H9 (cell line): ENCODE measurements around the gene DHX40. TPM values are rescaled to one million over a fixed set of nuclear protein-coding genes. Genes with fewer than 3 reads are reported as not detected.

Experiments
- DNase-seq: peaks from one replicate; pipeline ENCODE4 v3.0.0-alpha.2; 2017
- H2AFZ ChIP-seq: one replicate; pipeline ENCODE4 v1.6.1; 2013; ENCODE audit warnings: mild to moderate bottlenecking, low read length, control low read depth, moderate library complexity
- H2AK5ac ChIP-seq: 2 replicates; pipeline ENCODE4 v1.6.1; 2013; ENCODE audit warnings: low read length, control low read depth, mixed read lengths; ENCODE audit not compliant: insufficient read length
- H2BK120ac ChIP-seq: one replicate; pipeline ENCODE4 v1.6.1; 2013; ENCODE audit warnings: low read depth, mild to moderate bottlenecking, low read length, control low read depth, inconsistent platforms; ENCODE audit not compliant: poor library complexity, severe bottlenecking
- H2BK12ac ChIP-seq: 2 replicates; pipeline ENCODE4 v1.6.1; 2013; ENCODE audit warnings: low read length, control low read depth, mixed read lengths, low read depth; ENCODE audit not compliant: insufficient read length
- H2BK15ac ChIP-seq: 2 replicates; pipeline ENCODE4 v1.6.1; 2013; ENCODE audit warnings: low read depth, low read length, control low read depth
- H2BK20ac ChIP-seq: one replicate; pipeline ENCODE4 v1.6.1; 2013; ENCODE audit warnings: low read depth, mild to moderate bottlenecking, low read length, control low read depth, inconsistent platforms; ENCODE audit not compliant: poor library complexity, severe bottlenecking
- H2BK5ac ChIP-seq: 2 replicates; pipeline ENCODE4 v1.6.1; 2013; ENCODE audit warnings: low read length, control low read depth, mixed read lengths; ENCODE audit not compliant: insufficient read length
- H3K14ac ChIP-seq: 2 replicates; pipeline ENCODE4 v1.6.1; 2013; ENCODE audit warnings: low read length, control low read depth; ENCODE audit not compliant: insufficient read depth
- H3K18ac ChIP-seq: 2 replicates; pipeline ENCODE4 v1.6.1; 2013; ENCODE audit warnings: low read depth, mild to moderate bottlenecking, mixed read lengths, low read length, control low read depth; ENCODE audit not compliant: insufficient read length
- H3K23ac ChIP-seq: 2 replicates; pipeline ENCODE4 v1.6.1; 2013; ENCODE audit warnings: low read length, control low read depth, mixed read lengths, low read depth; ENCODE audit not compliant: insufficient read length
- H3K23me2 ChIP-seq: 2 replicates; pipeline ENCODE4 v1.6.1; 2013; ENCODE audit warnings: low read depth, mild to moderate bottlenecking, mixed read lengths, low read length, control low read depth; ENCODE audit not compliant: insufficient read length, poor library complexity, severe bottlenecking
- H3K27ac ChIP-seq: 2 replicates; pipeline ENCODE4 v1.5.1; 2013; ENCODE audit warnings: low read length, control low read depth, mixed read lengths, low read depth; ENCODE audit not compliant: insufficient read length
- H3K27me3 ChIP-seq: 2 replicates; pipeline ENCODE4 v1.6.1; 2013; ENCODE audit warnings: low read length, control low read depth, inconsistent platforms; ENCODE audit not compliant: insufficient read depth
- H3K4ac ChIP-seq: 2 replicates; pipeline ENCODE4 v1.6.1; 2013; ENCODE audit warnings: low read depth, mild to moderate bottlenecking, control low read depth, inconsistent platforms, low read length, moderate library complexity
- H3K4me1 ChIP-seq: 2 replicates; pipeline ENCODE4 v1.6.1; 2013; ENCODE audit warnings: low read length, control low read depth, inconsistent platforms; ENCODE audit not compliant: insufficient read depth
- H3K4me2 ChIP-seq: 2 replicates; pipeline ENCODE4 v1.6.1; 2013; ENCODE audit warnings: low read length, control low read depth, mixed read lengths; ENCODE audit not compliant: insufficient read length, insufficient read depth
- H3K56ac ChIP-seq: 2 replicates; pipeline ENCODE4 v1.6.1; 2013; ENCODE audit warnings: low read depth, mild to moderate bottlenecking, mixed read lengths, low read length, control low read depth; ENCODE audit not compliant: insufficient read length
- H3K79me1 ChIP-seq: 2 replicates; pipeline ENCODE4 v1.6.1; 2013; ENCODE audit warnings: low read depth, mild to moderate bottlenecking, moderate library complexity, low read length, control low read depth, inconsistent platforms; ENCODE audit not compliant: insufficient read depth, poor library complexity, severe bottlenecking
- H3K79me2 ChIP-seq: 2 replicates; pipeline ENCODE4 v1.6.1; 2013; ENCODE audit warnings: low read length, control low read depth, inconsistent platforms; ENCODE audit not compliant: insufficient read depth
- H3K9ac ChIP-seq: 2 replicates; pipeline ENCODE4 v1.6.1; 2013; ENCODE audit warnings: low read length, control low read depth, mixed read lengths; ENCODE audit not compliant: insufficient read length; ENCODE audit errors: extremely low read depth
- H3K9me3 ChIP-seq: one replicate; pipeline ENCODE4 v1.6.1; 2013; ENCODE audit warnings: low read depth, low read length, inconsistent platforms; ENCODE audit not compliant: control insufficient read depth
- H3T11ph ChIP-seq: one replicate; pipeline ENCODE4 v1.6.1; 2013; ENCODE audit warnings: mild to moderate bottlenecking, low read length, control low read depth, inconsistent platforms
- H4K20me1 ChIP-seq: one replicate; pipeline ENCODE4 v1.6.1; 2013; ENCODE audit not compliant: control insufficient read depth, insufficient read length, insufficient read depth
- H4K5ac ChIP-seq: 2 replicates; pipeline ENCODE4 v1.6.1; 2013; ENCODE audit warnings: low read depth, mild to moderate bottlenecking, mixed read lengths, low read length, control low read depth; ENCODE audit not compliant: insufficient read length
- H4K8ac ChIP-seq: replicated peaks from 2 replicates; pipeline ENCODE4 v1.6.1; 2013; ENCODE audit warnings: low read length, control low read depth, mixed read lengths, low read depth; ENCODE audit not compliant: insufficient read length
- H4K91ac ChIP-seq: 2 replicates; pipeline ENCODE4 v1.6.1; 2013; ENCODE audit warnings: low read depth, mild to moderate bottlenecking, moderate library complexity, mixed read lengths, low read length, control low read depth; ENCODE audit not compliant: insufficient read length
- H3K27ac Mint-ChIP-seq, 3 experiments: 2 replicates in 2 of 3; 3 replicates in 1 of 3; pipeline ENCODE4 v1.8.0; 2020 to 2021; ENCODE audit warnings: mixed read lengths in 3 of 3, mild to moderate bottlenecking in 1 of 3, moderate library complexity in 1 of 3
- H3K27me3 Mint-ChIP-seq: 2 replicates; pipeline ENCODE4 v1.8.0; 2021; ENCODE audit warnings: low read depth, mild to moderate bottlenecking, moderate library complexity, mixed read lengths
- H3K36me3 Mint-ChIP-seq, 3 experiments: 2 replicates in 2 of 3; 3 replicates in 1 of 3; pipeline ENCODE4 v1.8.0; 2020 to 2021; ENCODE audit warnings: low read depth in 3 of 3, mixed read lengths in 3 of 3; ENCODE audit not compliant: insufficient read depth in 1 of 3
- H3K4me1 Mint-ChIP-seq, 2 experiments: 2 replicates each; pipeline ENCODE4 v1.8.0; 2020; ENCODE audit warnings: mixed read lengths in 2 of 2
- H3K4me3 Mint-ChIP-seq, 2 experiments: 2 replicates in 1 of 2; 3 replicates in 1 of 2; pipeline ENCODE4 v1.8.0; 2020 to 2021; ENCODE audit warnings: mild to moderate bottlenecking in 2 of 2, mixed read lengths in 2 of 2, moderate library complexity in 1 of 2
- H3K9me3 Mint-ChIP-seq, 2 experiments: 2 replicates in 1 of 2; 3 replicates in 1 of 2; pipeline ENCODE4 v1.8.0; 2020; ENCODE audit warnings: mild to moderate bottlenecking in 2 of 2, mixed read lengths in 2 of 2, moderate library complexity in 1 of 2
- WGBS: extraction: QIAGEN DNeasy Blood & Tissue Kit; methylation state at CpG from one replicate; pipeline ENCODE4 v1.1.7; 2013; ENCODE audit warnings: missing lambda C conversion rate, low lambda C conversion rate, mixed read lengths; ENCODE audit not compliant: insufficient read length; ENCODE audit errors: extremely low coverage; 5-methylcytosine and 5-hydroxymethylcytosine counted together
- total RNA-seq: library from RNA; stranded (reverse); gene quantifications from 2 replicates; pipeline ENCODE4 v1.2.1, GENCODE V29; 2021
- TF ChIP-seq, protein P1 (sequence below): fragments of 200-600 bp; sonication (generic); conservative IDR thresholded peaks from 3 replicates; pipeline ENCODE4 v1.8.0; 2021; ENCODE audit warnings: antibody characterized with exemption, mild to moderate bottlenecking

Gene DHX40
- total RNA-seq, 1 experiment from 2014 or later: 28.8 TPM

DNA sequence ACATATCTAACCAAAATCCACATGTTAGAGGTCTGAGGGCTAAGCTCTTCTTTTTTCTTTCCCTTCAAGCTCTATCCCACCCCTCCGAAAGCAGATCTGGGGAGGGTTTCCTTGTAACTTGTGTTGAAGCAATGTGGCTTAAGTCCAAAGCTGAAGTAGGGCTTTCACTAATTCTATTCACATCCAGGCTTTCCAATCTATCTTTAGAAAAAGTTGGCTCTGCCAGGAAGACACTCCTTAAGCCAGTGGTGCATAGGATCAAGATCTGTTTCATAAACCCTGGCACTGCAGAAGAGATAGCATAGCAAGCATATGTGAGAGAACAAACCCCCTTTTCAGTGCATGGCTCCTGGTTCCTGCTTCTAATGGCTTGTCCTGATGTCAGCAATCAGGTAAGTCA lies 34.9 kb upstream of the DHX40 start:
- Histone ChIP-seq H3K79me1 (no peaks in the 10 kb centered on the region), H3K4me1 (no peaks in the 10 kb centered on the region), H3T11ph (no peak overlapping the region), H3K4me2 (no peak overlapping the region), H2AK5ac (no peak overlapping the region), H2BK15ac (no peak overlapping the region), H3K9ac (no peak overlapping the region), H3K4ac (no peak overlapping the region), H3K27me3 (no peaks in the 10 kb centered on the region), H2BK20ac (no peak overlapping the region), H4K8ac (no peak overlapping the region), H2AFZ (no peak overlapping the region), H3K23ac (no peak overlapping the region), H3K9me3 (no peaks in the 10 kb centered on the region), H3K79me2 (no peaks in the 10 kb centered on the region), H3K23me2 (no peaks in the 10 kb centered on the region), H3K14ac (no peak overlapping the region), H2BK5ac (no peak overlapping the region), H2BK12ac (no peak overlapping the region), H3K27ac (no peak overlapping the region), H4K91ac (no peak overlapping the region), H2BK120ac (no peak overlapping the region), H4K5ac (no peak overlapping the region), H4K20me1 (no peaks in the 10 kb centered on the region), H3K56ac (no peak overlapping the region), H3K18ac (no peak overlapping the region)
- no peak for DNase-seq
- Mint-ChIP-seq H3K27me3 (peaks cover 2% of the 10 kb centered on the region; the same call in 1 of the 2 replicates), H3K4me3 (no peak overlapping the region), H3K36me3 (no peaks in the 10 kb centered on the region), H3K9me3 (no peaks in the 10 kb centered on the region), H3K27ac (no peak overlapping the region), H3K4me1 (no peaks in the 10 kb centered on the region)
- WGBS: no CpG with 5 or more reads among the region's 1 CpG
- TF ChIP-seq, protein P1, sequence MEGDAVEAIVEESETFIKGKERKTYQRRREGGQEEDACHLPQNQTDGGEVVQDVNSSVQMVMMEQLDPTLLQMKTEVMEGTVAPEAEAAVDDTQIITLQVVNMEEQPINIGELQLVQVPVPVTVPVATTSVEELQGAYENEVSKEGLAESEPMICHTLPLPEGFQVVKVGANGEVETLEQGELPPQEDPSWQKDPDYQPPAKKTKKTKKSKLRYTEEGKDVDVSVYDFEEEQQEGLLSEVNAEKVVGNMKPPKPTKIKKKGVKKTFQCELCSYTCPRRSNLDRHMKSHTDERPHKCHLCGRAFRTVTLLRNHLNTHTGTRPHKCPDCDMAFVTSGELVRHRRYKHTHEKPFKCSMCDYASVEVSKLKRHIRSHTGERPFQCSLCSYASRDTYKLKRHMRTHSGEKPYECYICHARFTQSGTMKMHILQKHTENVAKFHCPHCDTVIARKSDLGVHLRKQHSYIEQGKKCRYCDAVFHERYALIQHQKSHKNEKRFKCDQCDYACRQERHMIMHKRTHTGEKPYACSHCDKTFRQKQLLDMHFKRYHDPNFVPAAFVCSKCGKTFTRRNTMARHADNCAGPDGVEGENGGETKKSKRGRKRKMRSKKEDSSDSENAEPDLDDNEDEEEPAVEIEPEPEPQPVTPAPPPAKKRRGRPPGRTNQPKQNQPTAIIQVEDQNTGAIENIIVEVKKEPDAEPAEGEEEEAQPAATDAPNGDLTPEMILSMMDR: no peak
